ENCODE data around the gene ELMOD3. TPM values are rescaled to one million over a fixed set of nuclear protein-coding genes. Genes with fewer than 3 reads are reported as not detected.

Gene ELMOD3
- total RNA-seq, 1 experiment from 2014 or later: 9.7 TPM

DNA sequence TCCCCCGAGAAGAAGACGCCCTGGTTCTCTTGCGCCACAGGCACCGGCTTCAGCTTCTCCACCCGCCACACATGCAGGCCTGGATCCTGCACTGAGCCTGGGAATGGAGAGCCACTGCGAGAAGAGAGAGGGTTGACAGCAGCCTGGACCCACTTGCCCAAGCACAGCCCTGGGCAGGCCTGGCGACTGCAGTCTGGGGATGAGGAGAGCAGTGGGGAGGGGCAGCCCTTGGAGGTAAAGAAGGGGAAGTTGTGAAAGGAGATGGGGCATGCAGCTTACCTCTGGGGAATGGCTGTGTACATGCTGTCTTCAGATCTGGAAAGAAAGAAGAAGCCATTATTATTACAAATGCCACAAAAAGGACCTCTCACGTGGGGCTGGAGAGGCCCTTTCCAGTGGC is 47.3 kb downstream of the ELMOD3 start:
- DNase-seq (ENCODE audit: low spot score) (no peak), ATAC-seq (no peak)
- Mint-ChIP-seq H3K27me3 (ENCODE audit: low read depth) (no peaks in the 10 kb centered on the region), H3K36me3 (peaks cover 48% of the 10 kb centered on the region), H3K9me3 (peaks cover 6% of the 10 kb centered on the region; the same call in 1 of the 2 replicates), H3K4me1 (peaks cover 9% of the 10 kb centered on the region), H3K4me3 (no peak overlapping the region), H3K27ac (no peak overlapping the region)
- ChIA-PET POLR2A (interaction anchor here (0.8 kb wide), 1 partner anchor 8 kb away, joined by 3 read pairs; the partner anchor contains the start of gene CAPG), CTCF (no interaction called here)
- no peak for TF ChIP-seq FOXP1 (CRISPR knock-in tag; IDR thresholded peaks at IDR 0.05; ENCODE audit: borderline replicate concordance)
- TF ChIP-seq, protein P1, sequence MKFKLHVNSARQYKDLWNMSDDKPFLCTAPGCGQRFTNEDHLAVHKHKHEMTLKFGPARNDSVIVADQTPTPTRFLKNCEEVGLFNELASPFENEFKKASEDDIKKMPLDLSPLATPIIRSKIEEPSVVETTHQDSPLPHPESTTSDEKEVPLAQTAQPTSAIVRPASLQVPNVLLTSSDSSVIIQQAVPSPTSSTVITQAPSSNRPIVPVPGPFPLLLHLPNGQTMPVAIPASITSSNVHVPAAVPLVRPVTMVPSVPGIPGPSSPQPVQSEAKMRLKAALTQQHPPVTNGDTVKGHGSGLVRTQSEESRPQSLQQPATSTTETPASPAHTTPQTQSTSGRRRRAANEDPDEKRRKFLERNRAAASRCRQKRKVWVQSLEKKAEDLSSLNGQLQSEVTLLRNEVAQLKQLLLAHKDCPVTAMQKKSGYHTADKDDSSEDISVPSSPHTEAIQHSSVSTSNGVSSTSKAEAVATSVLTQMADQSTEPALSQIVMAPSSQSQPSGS (CRISPR knock-in tag; IDR thresholded peaks at IDR 0.05; ENCODE audit: borderline replicate concordance, low read depth): no peak
- TF ChIP-seq KAT7 (CRISPR knock-in tag; IDR thresholded peaks at IDR 0.05; ENCODE audit: borderline replicate concordance): no peak
- TF ChIP-seq, protein P2, sequence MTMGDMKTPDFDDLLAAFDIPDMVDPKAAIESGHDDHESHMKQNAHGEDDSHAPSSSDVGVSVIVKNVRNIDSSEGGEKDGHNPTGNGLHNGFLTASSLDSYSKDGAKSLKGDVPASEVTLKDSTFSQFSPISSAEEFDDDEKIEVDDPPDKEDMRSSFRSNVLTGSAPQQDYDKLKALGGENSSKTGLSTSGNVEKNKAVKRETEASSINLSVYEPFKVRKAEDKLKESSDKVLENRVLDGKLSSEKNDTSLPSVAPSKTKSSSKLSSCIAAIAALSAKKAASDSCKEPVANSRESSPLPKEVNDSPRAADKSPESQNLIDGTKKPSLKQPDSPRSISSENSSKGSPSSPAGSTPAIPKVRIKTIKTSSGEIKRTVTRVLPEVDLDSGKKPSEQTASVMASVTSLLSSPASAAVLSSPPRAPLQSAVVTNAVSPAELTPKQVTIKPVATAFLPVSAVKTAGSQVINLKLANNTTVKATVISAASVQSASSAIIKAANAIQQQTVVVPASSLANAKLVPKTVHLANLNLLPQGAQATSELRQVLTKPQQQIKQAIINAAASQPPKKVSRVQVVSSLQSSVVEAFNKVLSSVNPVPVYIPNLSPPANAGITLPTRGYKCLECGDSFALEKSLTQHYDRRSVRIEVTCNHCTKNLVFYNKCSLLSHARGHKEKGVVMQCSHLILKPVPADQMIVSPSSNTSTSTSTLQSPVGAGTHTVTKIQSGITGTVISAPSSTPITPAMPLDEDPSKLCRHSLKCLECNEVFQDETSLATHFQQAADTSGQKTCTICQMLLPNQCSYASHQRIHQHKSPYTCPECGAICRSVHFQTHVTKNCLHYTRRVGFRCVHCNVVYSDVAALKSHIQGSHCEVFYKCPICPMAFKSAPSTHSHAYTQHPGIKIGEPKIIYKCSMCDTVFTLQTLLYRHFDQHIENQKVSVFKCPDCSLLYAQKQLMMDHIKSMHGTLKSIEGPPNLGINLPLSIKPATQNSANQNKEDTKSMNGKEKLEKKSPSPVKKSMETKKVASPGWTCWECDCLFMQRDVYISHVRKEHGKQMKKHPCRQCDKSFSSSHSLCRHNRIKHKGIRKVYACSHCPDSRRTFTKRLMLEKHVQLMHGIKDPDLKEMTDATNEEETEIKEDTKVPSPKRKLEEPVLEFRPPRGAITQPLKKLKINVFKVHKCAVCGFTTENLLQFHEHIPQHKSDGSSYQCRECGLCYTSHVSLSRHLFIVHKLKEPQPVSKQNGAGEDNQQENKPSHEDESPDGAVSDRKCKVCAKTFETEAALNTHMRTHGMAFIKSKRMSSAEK (CRISPR knock-in tag; IDR thresholded peaks at IDR 0.05; ENCODE audit: borderline replicate concordance): no peak
- no peak for TF ChIP-seq MXD4 (CRISPR knock-in tag; IDR thresholded peaks at IDR 0.05; ENCODE audit: borderline replicate concordance)
- TF ChIP-seq ELF4 (CRISPR knock-in tag; IDR thresholded peaks at IDR 0.05; ENCODE audit: low read depth): no peak
- TF ChIP-seq GRHL2 (CRISPR knock-in tag; IDR thresholded peaks at IDR 0.05; ENCODE audit: insufficient replicate concordance, severe bottlenecking): no peak
- no peak for TF ChIP-seq PRRX2 (CRISPR knock-in tag; IDR thresholded peaks at IDR 0.05)
- no peak for TF ChIP-seq ZNF671 (CRISPR knock-in tag; IDR thresholded peaks at IDR 0.05)
- TF ChIP-seq JAZF1 (CRISPR knock-in tag; IDR thresholded peaks at IDR 0.05): no peak
- no peak for TF ChIP-seq CBFB (CRISPR knock-in tag; IDR thresholded peaks at IDR 0.05; ENCODE audit: low read depth)
- TF ChIP-seq, protein P3, sequence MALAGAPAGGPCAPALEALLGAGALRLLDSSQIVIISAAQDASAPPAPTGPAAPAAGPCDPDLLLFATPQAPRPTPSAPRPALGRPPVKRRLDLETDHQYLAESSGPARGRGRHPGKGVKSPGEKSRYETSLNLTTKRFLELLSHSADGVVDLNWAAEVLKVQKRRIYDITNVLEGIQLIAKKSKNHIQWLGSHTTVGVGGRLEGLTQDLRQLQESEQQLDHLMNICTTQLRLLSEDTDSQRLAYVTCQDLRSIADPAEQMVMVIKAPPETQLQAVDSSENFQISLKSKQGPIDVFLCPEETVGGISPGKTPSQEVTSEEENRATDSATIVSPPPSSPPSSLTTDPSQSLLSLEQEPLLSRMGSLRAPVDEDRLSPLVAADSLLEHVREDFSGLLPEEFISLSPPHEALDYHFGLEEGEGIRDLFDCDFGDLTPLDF (CRISPR knock-in tag; IDR thresholded peaks at IDR 0.05): no peak
- TF ChIP-seq, protein P4, sequence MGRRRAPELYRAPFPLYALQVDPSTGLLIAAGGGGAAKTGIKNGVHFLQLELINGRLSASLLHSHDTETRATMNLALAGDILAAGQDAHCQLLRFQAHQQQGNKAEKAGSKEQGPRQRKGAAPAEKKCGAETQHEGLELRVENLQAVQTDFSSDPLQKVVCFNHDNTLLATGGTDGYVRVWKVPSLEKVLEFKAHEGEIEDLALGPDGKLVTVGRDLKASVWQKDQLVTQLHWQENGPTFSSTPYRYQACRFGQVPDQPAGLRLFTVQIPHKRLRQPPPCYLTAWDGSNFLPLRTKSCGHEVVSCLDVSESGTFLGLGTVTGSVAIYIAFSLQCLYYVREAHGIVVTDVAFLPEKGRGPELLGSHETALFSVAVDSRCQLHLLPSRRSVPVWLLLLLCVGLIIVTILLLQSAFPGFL (CRISPR knock-in tag; IDR thresholded peaks at IDR 0.05; ENCODE audit: borderline replicate concordance): no peak

GRCh38 chr2:85405201-85406059 is 50.9 kb downstream of the ELMOD3 start:
- Mint-ChIP-seq H3K27me3 (ENCODE audit: low read depth) (no peaks in the 10 kb centered on the region), H3K9me3 (peaks cover 6% of the 10 kb centered on the region; the same call in 1 of the 2 replicates), H3K36me3 (peaks cover 26% of the 10 kb centered on the region), H3K4me1 (peaks cover 34% of the 10 kb centered on the region), H3K4me3 (no peak overlapping the region), H3K27ac (peak overlapping the region; percentile 24)
- ATAC-seq: peak; percentile 57
- ChIA-PET POLR2A (interaction anchor here (0.7 to 1.7 kb wide), 3 partner anchors 14 to 134 kb away, joined by 3 to 6 read pairs (median 5); partner anchors contain the start of genes MAT2A and SH2D6), CTCF (interaction anchor here (1.0 to 1.4 kb wide), 3 partner anchors 105 to 190 kb away, joined by 3 to 4 read pairs (median 3); no protein-coding TSS in a partner anchor)
- DNase-seq (ENCODE audit: low spot score): no peak
- TF ChIP-seq CREB1 (CRISPR knock-in tag; IDR thresholded peaks at IDR 0.05): no peak
- TF ChIP-seq, protein P5, sequence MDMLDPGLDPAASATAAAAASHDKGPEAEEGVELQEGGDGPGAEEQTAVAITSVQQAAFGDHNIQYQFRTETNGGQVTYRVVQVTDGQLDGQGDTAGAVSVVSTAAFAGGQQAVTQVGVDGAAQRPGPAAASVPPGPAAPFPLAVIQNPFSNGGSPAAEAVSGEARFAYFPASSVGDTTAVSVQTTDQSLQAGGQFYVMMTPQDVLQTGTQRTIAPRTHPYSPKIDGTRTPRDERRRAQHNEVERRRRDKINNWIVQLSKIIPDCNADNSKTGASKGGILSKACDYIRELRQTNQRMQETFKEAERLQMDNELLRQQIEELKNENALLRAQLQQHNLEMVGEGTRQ (CRISPR knock-in tag; IDR thresholded peaks at IDR 0.05): 0 out of 2 replicates have a peak, but pooled peaks have one; percentile 20
